ENCODE measurements around the gene ATP8A2. TPM values are rescaled to one million over a fixed set of nuclear protein-coding genes. Genes with fewer than 3 reads are reported as not detected.

The ATP8A2 gene
- polyA plus RNA-seq, 3 donors = not detected

DNA sequence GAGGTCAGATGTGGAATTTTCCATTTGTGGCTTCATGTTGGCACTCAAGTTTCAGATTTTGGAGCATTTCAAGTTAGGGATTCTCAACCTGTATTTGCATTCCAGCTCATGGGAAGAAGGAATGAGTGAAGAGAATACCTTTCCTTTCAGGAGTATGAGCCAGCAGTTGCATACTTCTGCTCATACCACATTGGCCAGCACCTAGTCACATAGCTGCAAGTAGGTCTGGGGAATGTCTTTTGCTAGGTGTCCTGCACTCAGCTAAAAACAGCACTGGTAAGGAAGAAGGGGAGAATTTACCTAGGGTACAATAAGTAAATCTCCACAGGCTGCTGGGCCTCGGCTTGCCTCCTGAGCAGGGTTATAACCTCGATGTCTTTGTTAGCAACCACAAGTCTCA is 24.6 kb upstream of the ATP8A2 start:
- H3K27me3 ChIP-seq (ENCODE audit: control insufficient read depth in 2 of 2, insufficient read depth in 2 of 2, low read length in 2 of 2) = no peaks in the 10 kb centered on the region
- Mint-ChIP-seq H3K9me3 (peaks cover 0 to 3% (median 2%) of the 10 kb centered on the region in 7 donors), H3K4me1 (no peaks in the 10 kb centered on the region), H3K27me3 (ENCODE audit: low read depth in 3 of 3) (peaks cover 1 to 5% (median 2%) of the 10 kb centered on the region in 3 donors), H3K36me3 (peaks cover 6 to 11% of the 10 kb centered on the region in 2 donors), H3K4me3 (no peak overlapping the region), H3K27ac (no peak overlapping the region)
- intact Hi-C loops (cut with micrococcal nuclease) = no loop called here
- no peaks in the 10 kb centered on the region for H3K4me1 ChIP-seq (ENCODE audit: control insufficient read depth in 1 of 2, insufficient read depth in 2 of 2, low read length in 2 of 2)
- H3K27ac ChIP-seq (ENCODE audit: low read depth in 1 of 2, low read length in 2 of 2) = no peak overlapping the region
- TF ChIP-seq CTCF (IDR thresholded peaks at IDR 0.05) = no peak
- H3K9me3 ChIP-seq (replicated peaks in 1 of 2; ENCODE audit: control insufficient read depth in 1 of 2, insufficient read depth in 1 of 2, low read length in 2 of 2) = no peaks in the 10 kb centered on the region
- no CpG with 5 or more reads among the region's 2 CpGs for WGBS (ENCODE audit: insufficient coverage)
- no peaks in the 10 kb centered on the region for H4K20me1 ChIP-seq (ENCODE audit: insufficient read depth, low read length)
- H3K4me3 ChIP-seq (replicated peaks in 1 of 3; ENCODE audit: low read depth in 2 of 3, low read length in 3 of 3) = no peak overlapping the region
- H3K79me2 ChIP-seq (ENCODE audit: insufficient read depth, low read length) = no peaks in the 10 kb centered on the region
- no peak overlapping the region for H3K4me2 ChIP-seq (replicated peaks; ENCODE audit: extremely low read depth, low read length, poor library complexity, severe bottlenecking)
- no peak overlapping the region for H3K9ac ChIP-seq (ENCODE audit: insufficient read depth, low read length, poor library complexity, severe bottlenecking)
- no peak for DNase-seq
- no peak overlapping the region for H2AFZ ChIP-seq (ENCODE audit: insufficient read depth, low read depth, low read length, poor library complexity, severe bottlenecking)
- H3K36me3 ChIP-seq (replicated peaks in 1 of 2; ENCODE audit: control insufficient read depth in 1 of 2, insufficient read depth in 2 of 2, low read length in 2 of 2) = no peaks in the 10 kb centered on the region

GRCh38 chr13:25351404-25351803 is 20.4 kb upstream of the ATP8A2 start:
- Histone ChIP-seq H3K4me1 (ENCODE audit: control insufficient read depth in 1 of 2, insufficient read depth in 2 of 2, low read length in 2 of 2) (no peaks in the 10 kb centered on the region), H3K9me3 (replicated peaks in 1 of 2; ENCODE audit: control insufficient read depth in 1 of 2, insufficient read depth in 1 of 2, low read length in 2 of 2) (no peaks in the 10 kb centered on the region), H3K4me3 (replicated peaks in 1 of 3; ENCODE audit: low read depth in 2 of 3, low read length in 3 of 3) (no peak overlapping the region), H2AFZ (ENCODE audit: insufficient read depth, low read depth, low read length, poor library complexity, severe bottlenecking) (no peak overlapping the region), H3K36me3 (replicated peaks in 1 of 2; ENCODE audit: control insufficient read depth in 1 of 2, insufficient read depth in 2 of 2, low read length in 2 of 2) (no peaks in the 10 kb centered on the region), H3K27ac (ENCODE audit: low read depth in 1 of 2, low read length in 2 of 2) (no peak overlapping the region), H3K4me2 (replicated peaks; ENCODE audit: extremely low read depth, low read length, poor library complexity, severe bottlenecking) (no peak overlapping the region), H3K79me2 (ENCODE audit: insufficient read depth, low read length) (no peaks in the 10 kb centered on the region), H3K27me3 (ENCODE audit: control insufficient read depth in 2 of 2, insufficient read depth in 2 of 2, low read length in 2 of 2) (no peaks in the 10 kb centered on the region), H3K9ac (ENCODE audit: insufficient read depth, low read length, poor library complexity, severe bottlenecking) (no peak overlapping the region), H4K20me1 (ENCODE audit: insufficient read depth, low read length) (no peaks in the 10 kb centered on the region)
- no peak overlapping the region for H3K27ac Mint-ChIP-seq
- no peak for DNase-seq
- H3K36me3 Mint-ChIP-seq = no peaks in the 10 kb centered on the region
- no peak for TF ChIP-seq CTCF (IDR thresholded peaks at IDR 0.05)
- peaks cover 7 to 10% (median 9%) of the 10 kb centered on the region in 3 donors for H3K27me3 Mint-ChIP-seq (ENCODE audit: low read depth in 3 of 3)
- no peak overlapping the region for H3K4me3 Mint-ChIP-seq
- WGBS (ENCODE audit: insufficient coverage) = no CpG with 5 or more reads among the region's 1 CpG
- H3K4me1 Mint-ChIP-seq = no peaks in the 10 kb centered on the region
- peaks cover 0 to 2% (median 0%) of the 10 kb centered on the region in 7 donors for H3K9me3 Mint-ChIP-seq
- intact Hi-C loops (cut with micrococcal nuclease) = no loop called here

Measured in CD14-positive monocyte (primary cell).